Astrocyte of the cerebellum (primary cell): Measurements from ENCODE around the gene FOXP4.

Source experiments
- DNase-seq: peaks from one replicate; pipeline ENCODE4 v3.0.0-alpha.2; 2011; ENCODE audit warnings: low read depth
- H3K4me3 ChIP-seq: 2 replicates; pipeline ENCODE4 v1.5.1; 2011; ENCODE audit warnings: mild to moderate bottlenecking, low read depth, low read length, moderate library complexity
- CTCF ChIP-seq: IDR thresholded peaks from 2 replicates; pipeline ENCODE4 v1.5.1; 2012; ENCODE audit warnings: low read length, low read depth, moderate library complexity, mild to moderate bottlenecking; ENCODE audit errors: missing control alignments
- in situ Hi-C: cut with HindIII; loops from 2 replicates; pipeline ENCODE4 v1.10.0; 2017; ENCODE audit warnings: low sequenced_read_pairs

Gene FOXP4

GRCh38 chr6:41577356-41578216, 31.4 kb downstream of the FOXP4 start:
- H3K4me3 ChIP-seq = no peak overlapping the region
- no peak for TF ChIP-seq CTCF
- in situ Hi-C loops = no loop called here
- no peak for DNase-seq

GRCh38 chr6:41578217-41579087, 32.3 kb downstream of the FOXP4 start:
- H3K4me3 ChIP-seq = no peak overlapping the region
- DNase-seq = no peak
- TF ChIP-seq CTCF = no peak
- in situ Hi-C loops = no loop called here

GRCh38 chr6:41579088-41579610, 33.0 kb downstream of the FOXP4 start:
- H3K4me3 ChIP-seq = no peak overlapping the region
- TF ChIP-seq CTCF = no peak
- in situ Hi-C loops = no loop called here
- DNase-seq = no peak

DNA sequence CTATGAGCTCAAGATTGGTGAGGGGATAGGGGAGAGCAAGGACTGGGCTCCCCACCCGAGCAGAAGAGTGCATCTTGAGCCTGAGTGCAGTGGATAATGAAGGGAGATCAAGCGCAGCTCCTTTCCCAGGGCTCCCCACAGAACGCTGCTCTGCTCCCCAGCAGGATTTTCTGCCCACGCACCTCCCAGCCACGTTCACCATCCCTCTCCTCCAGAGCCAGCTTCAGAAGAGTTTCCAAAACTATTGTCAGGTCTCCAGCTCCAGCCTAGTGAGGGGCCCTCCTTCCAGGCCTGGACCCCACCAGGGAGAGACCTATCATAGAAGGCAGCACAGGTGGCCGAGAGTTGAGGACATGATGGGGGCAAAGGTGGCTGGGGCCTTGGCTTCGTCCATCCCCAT, 34.5 kb downstream of the FOXP4 start:
- no peak for DNase-seq
- TF ChIP-seq CTCF = no peak
- H3K4me3 ChIP-seq = no peak overlapping the region
- in situ Hi-C loops = no loop called here

DNA sequence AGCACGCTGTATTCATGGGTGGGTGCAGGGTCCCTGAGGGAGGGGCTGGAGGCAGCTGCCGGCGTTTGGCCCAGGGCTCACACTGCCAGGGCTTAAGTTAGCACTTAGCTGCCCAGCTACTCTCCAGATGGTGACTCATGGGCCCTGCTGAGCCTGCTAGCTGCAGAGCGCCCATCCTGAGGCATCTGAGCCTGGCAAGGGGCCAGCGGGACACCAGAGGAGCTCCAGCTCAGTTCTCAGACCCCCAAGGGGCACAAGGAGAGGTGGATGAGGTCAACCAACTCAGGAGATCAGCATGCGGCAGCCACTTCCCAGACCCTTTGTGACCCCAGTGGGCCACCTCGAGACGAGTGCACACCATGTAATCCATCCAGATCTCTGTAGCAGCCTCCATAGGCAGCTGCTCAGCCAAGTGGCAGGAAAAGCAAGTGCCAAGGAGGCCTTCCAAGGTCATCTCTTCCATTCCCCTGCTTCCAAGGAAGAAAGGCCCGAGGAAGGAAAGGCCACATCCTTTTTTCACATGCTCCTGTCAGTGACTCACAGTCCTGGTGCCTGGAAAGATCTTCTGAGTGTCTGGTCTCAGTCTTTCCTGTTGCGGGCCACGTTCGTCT, 35.3 kb downstream of the FOXP4 start:
- DNase-seq = peak; percentile 63
- in situ Hi-C loops = no loop called here
- H3K4me3 ChIP-seq = no peak overlapping the region
- TF ChIP-seq CTCF = no peak

- no peak overlapping the region for H3K4me3 ChIP-seq
- no peak for TF ChIP-seq CTCF
- in situ Hi-C loops = no loop called here
- no peak for DNase-seq
Measured at GRCh38 chr6:41582540-41582939, 36.4 kb downstream of the FOXP4 start.
